Activated T-helper 2 cell treated with anti-CD3 and anti-CD28 coated beads, Interferon-gamma antibody, Interleukin-2, Interleukin-4, amounts not matched to agents 10 μg/mL and 5 μg/mL and 100 μg/mL, durations not matched to agents 14 hours and 24 hours and 36 hours (primary cell): Measurements from ENCODE around the gene QPRT. TPM values are rescaled to one million over a fixed set of nuclear protein-coding genes. Genes with fewer than 3 reads are reported as not detected.
"Not testable (repeated sequence)": the region's sequence is repeated elsewhere in the genome, so short reads cannot be mapped to it uniquely, and the experiment has no call there.

ENCODE experiments used
- DNase-seq: peaks from one replicate; pipeline ENCODE4 v3.0.0; 2021; ENCODE audit warnings: low spot score
- H3K27ac Mint-ChIP-seq: one replicate; pipeline ENCODE4 v1.8.0; 2021; ENCODE audit warnings: mixed read lengths
- H3K27me3 Mint-ChIP-seq: one replicate; pipeline ENCODE4 v1.8.0; 2021; ENCODE audit warnings: low read depth, mixed read lengths
- H3K36me3 Mint-ChIP-seq: one replicate; pipeline ENCODE4 v1.8.0; 2021; ENCODE audit warnings: low read depth, mixed read lengths
- H3K4me1 Mint-ChIP-seq: one replicate; pipeline ENCODE4 v1.8.0; 2021; ENCODE audit warnings: low read depth, mixed read lengths
- H3K4me3 Mint-ChIP-seq: one replicate; pipeline ENCODE4 v1.8.0; 2021; ENCODE audit warnings: low read depth, mild to moderate bottlenecking, moderate library complexity, mixed read lengths
- H3K9me3 Mint-ChIP-seq: one replicate; pipeline ENCODE4 v1.8.0; 2021; ENCODE audit warnings: mixed read lengths
- intact Hi-C: fragments of 100-400 bp; cut with micrococcal nuclease; formaldehyde crosslinking; loops from one replicate; pipeline ENCODE4 v1.15.1; 2023
- total RNA-seq: library from RNA; stranded (reverse); gene quantifications from 2 replicates; pipeline ENCODE4 v1.2.3, GENCODE V29; 2022

QPRT gene
- total RNA-seq, 1 donor from 2014 or later = 24.1 TPM

DNA sequence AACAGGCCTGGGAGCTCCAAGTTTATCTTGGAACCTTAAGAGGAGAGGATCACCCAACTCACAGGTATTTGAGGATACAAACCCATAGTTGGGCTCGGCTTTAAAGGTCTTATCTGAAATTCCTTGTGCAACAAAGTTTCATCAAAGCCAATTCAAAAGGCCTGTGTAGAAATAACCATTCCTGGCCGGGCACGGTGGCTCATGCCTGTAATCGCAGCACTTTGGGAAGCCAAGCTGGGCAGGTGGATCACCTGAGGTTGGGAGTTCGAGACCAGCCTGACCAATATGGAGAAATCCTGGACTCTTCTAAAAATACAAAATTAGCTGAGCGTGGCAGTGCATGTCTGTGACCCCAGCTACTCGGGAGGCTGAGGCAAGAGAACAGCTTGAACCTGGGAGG, 38.1 kb downstream of the QPRT start:
- H3K27me3 Mint-ChIP-seq = peaks cover 10% of the 10 kb centered on the region
- H3K36me3 Mint-ChIP-seq = no peaks in the 10 kb centered on the region
- no peaks in the 10 kb centered on the region for H3K9me3 Mint-ChIP-seq
- no peak overlapping the region for H3K4me3 Mint-ChIP-seq
- H3K27ac Mint-ChIP-seq = no peak overlapping the region
- peaks cover 6% of the 10 kb centered on the region for H3K4me1 Mint-ChIP-seq
- intact Hi-C loops = no loop called here
- no peak for DNase-seq

DNA sequence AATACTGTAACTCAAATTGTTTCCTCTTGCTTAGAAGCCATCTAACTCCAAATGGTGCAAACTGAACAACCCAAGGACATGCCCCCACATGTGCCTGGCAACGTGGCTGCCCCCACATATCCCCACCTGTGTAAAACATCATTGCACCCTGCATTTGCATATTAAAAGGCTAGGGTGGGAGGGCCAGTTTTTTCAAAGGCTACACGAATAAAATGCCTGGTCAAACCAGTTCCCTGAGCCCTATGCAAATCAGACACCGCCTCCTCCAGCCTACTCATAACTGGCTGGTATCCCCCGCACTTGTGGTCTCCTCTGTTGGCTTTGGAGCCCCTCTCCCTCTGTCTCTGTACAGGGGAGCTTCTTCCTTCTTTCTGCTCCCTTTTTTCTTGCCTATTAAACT, 40.1 kb downstream of the QPRT start:
- H3K4me1 Mint-ChIP-seq = peaks cover 6% of the 10 kb centered on the region
- H3K9me3 Mint-ChIP-seq = no peaks in the 10 kb centered on the region
- no peaks in the 10 kb centered on the region for H3K36me3 Mint-ChIP-seq
- DNase-seq = no peak
- peaks cover 10% of the 10 kb centered on the region for H3K27me3 Mint-ChIP-seq
- H3K27ac Mint-ChIP-seq = no peak overlapping the region
- intact Hi-C loops = no loop called here
- no peak overlapping the region for H3K4me3 Mint-ChIP-seq

DNA sequence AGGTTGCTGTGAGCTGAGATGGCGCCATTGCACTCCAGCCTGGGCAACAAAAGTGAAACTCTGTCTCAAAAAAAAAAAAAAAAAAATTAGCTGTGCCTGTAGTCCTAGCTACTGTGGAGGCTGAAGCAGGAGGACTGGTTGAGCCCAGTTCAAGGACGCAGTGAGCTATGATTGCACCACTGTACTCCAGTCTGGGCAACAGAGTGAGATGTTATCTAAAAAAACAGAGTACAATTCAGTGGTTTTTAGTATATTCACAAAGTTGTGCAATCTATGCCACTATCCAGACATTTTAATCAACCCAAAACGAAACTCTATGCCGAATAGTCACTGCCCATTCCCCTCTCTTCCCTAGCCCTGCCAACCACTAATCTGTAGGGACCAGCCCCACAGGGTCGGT, 41.7 kb downstream of the QPRT start:
- Mint-ChIP-seq H3K9me3 (no peaks in the 10 kb centered on the region), H3K27me3 (no peaks in the 10 kb centered on the region), H3K27ac (no peak overlapping the region), H3K36me3 (no peaks in the 10 kb centered on the region), H3K4me1 (peaks cover 8% of the 10 kb centered on the region), H3K4me3 (no peak overlapping the region)
- DNase-seq = no peak
- intact Hi-C loops = no loop called here

DNA sequence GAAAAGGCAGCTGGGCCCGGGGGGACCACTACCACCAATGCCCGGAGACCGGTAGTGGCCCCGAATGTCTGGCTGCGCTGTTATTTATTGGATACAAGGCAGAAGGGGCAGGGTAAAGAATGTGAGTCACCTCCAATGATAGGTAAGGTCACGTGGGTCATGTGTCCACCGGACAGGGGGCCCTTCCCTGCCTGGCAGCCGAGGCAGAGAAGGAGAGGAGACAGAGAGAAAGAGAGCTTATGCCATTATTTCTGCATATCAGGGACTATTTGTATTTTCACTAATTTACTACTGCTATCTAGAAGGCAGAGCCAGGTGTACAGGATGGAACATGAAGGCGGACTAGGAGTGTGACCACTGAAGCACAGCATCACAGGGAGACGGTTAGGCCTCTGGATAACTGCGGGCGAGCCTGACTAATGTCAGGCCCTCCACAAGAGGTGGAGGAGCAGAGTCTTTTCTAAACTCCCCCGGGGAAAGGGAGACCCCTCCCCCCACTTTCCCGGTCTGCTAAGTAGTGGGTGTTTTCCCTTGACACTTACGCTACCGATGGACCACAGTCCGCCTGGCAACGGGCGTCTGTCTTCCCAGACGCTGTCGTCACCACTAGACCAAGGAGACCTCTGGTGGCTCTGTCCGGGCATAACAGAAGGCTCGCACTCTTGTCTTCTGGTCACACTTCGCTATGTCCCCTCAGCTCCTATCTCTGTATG, 42.3 kb downstream of the QPRT start:
- intact Hi-C loops, DNase-seq, H3K4me3 Mint-ChIP-seq: not testable (repeated sequence)

DNA sequence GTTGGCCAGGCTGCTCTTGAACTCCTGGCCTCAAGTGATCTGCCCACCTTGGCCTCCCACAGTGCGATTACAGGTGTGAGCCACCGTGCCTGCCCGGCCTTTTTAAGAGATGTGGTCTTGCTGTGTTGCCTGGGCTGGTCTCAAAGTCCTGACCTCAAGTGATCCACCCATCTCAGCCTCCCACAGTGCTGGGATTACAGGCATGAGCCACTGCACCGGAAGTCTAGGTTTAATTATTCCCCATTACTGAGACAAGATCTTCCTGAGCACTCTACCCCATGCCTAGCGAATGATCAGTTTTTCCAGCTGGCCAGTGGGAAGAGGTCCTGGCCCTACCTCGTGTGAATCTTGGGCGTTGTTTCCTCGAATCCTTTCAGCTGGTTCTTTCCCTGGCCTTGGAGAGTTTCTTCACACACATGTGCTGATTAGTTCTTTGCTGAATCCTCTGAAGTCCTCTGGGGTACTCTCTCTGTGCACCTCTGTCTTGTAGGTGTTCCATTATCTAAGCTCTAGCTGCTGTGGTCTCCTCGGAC, 47.9 kb downstream of the QPRT start:
- Mint-ChIP-seq H3K27me3 (peaks cover 11% of the 10 kb centered on the region), H3K36me3 (no peaks in the 10 kb centered on the region), H3K27ac (no peak overlapping the region), H3K9me3 (no peaks in the 10 kb centered on the region), H3K4me3 (no peak overlapping the region), H3K4me1 (peaks cover 15% of the 10 kb centered on the region)
- intact Hi-C loops = no loop called here
- no peak for DNase-seq

More for the DNA sequence above, 42.3 kb downstream of the QPRT start:
- H3K27ac Mint-ChIP-seq, H3K36me3 Mint-ChIP-seq, H3K4me1 Mint-ChIP-seq, H3K27me3 Mint-ChIP-seq, H3K9me3 Mint-ChIP-seq: not testable (repeated sequence)

DNA sequence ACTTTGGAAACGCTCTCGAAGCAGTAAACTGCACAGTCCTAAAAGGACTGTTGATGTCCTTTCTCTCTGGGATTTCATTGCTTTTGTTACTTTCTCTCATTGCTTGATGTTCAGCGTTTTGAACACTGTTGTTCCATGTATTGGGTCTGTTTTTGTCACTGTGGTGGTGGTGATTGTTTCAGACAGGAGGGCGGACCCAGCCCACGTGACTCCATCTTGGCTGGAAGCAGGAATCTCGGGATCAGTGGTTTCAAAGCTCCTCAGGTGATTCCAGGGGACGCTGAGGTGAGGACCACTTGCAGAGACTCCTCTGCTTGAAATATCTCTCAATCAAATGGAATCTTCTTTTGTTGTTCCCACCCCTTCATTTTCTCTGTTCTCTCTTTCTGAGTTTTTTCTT, 48.5 kb downstream of the QPRT start:
- Mint-ChIP-seq H3K27me3 (peaks cover 11% of the 10 kb centered on the region), H3K9me3 (peaks cover 3% of the 10 kb centered on the region), H3K36me3 (peaks cover 3% of the 10 kb centered on the region), H3K4me3 (no peak overlapping the region), H3K4me1 (peaks cover 19% of the 10 kb centered on the region), H3K27ac (no peak overlapping the region)
- intact Hi-C loops = no loop called here
- DNase-seq = no peak

DNA sequence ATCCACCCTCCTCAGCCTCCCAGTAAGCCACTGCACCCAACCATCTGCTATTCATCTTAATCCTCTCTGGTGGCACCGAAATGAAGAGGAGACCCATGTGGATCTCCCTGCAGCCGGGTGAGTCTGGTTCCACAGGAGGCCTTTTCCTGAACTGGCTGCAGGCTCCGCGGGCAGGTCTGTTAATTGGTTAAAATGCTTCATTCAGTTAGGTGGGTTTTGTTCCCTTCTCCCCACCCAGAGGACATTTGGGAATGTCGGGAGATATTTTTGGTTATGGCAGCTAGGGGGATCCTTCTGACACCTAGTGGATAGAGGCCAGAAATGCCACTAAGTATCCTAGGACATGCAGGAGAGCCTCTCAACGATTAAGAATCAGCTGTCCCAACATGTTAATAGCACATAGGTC, 50.1 kb downstream of the QPRT start:
- H3K4me3 Mint-ChIP-seq = no peak overlapping the region
- intact Hi-C loops = no loop called here
- H3K27ac Mint-ChIP-seq = no peak overlapping the region
- peaks cover 11% of the 10 kb centered on the region for H3K27me3 Mint-ChIP-seq
- H3K9me3 Mint-ChIP-seq = peaks cover 7% of the 10 kb centered on the region
- DNase-seq = no peak
- peaks cover 22% of the 10 kb centered on the region for H3K4me1 Mint-ChIP-seq
- H3K36me3 Mint-ChIP-seq = peaks cover 4% of the 10 kb centered on the region

DNA sequence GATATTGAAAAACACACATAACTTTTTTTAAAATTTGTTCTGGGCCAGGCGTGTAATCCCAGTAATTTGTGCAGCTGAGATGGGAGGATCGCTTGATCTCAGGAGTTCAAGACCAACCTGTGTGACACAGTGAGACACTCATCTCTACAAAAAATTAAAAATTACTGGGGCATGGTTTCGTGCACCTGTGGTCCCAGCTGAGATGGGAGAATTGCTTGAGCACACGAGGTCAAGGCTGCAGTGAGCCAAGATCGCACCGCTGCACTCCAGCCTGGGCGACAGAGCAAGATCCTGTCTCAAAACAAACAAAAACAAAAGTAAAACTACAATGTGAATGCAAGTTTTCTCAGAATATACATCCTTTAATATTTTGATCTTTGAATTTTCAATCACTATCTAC, 51.7 kb downstream of the QPRT start:
- DNase-seq = no peak
- H3K9me3 Mint-ChIP-seq = peaks cover 7% of the 10 kb centered on the region
- H3K4me1 Mint-ChIP-seq = peaks cover 25% of the 10 kb centered on the region
- peak overlapping the region; percentile 20 for H3K27ac Mint-ChIP-seq
- intact Hi-C loops = no loop called here
- H3K4me3 Mint-ChIP-seq = no peak overlapping the region
- H3K36me3 Mint-ChIP-seq = peaks cover 5% of the 10 kb centered on the region
- H3K27me3 Mint-ChIP-seq = peaks cover 11% of the 10 kb centered on the region

DNA sequence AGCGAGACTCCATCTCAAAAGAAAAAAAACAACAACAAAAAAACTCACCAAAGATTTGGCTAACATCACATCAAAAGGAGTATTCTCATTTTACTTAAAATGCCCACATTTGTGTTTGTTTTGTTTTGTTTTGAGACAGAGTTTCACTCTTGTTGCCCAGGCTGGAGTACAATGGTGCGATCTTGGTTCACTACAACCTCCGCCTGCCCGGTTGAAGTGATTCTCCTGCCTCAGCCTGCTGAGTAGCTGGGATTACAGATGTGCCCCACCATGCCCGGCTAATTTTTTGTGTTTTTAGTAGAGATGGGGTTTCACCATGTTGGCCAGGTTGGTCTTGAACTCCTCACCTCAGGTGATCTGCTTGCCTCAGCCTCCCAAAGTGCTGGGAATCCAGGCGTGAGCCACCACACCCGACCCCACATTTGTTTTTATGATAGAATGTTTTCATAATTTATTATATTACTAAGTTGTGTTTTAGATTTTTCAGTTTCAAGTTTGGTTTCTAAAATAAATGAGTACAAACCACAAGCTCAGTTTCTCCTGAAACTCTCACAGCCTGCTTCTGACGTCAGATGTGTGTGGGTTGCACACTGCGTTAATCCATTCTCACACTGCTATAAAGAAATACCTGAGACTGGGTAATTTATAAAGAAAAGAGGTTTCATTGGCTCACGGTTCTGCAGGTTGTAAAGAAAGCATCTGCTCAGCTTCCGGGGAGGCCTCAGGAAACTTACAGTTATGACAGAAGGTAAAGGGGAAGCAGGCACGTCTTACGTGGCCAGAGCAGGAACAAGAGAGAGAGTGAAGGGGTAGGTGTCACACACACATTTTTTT, 53.0 kb downstream of the QPRT start:
- peaks cover 11% of the 10 kb centered on the region for H3K27me3 Mint-ChIP-seq
- not testable (repeated sequence) for H3K9me3 Mint-ChIP-seq, H3K36me3 Mint-ChIP-seq
- peak overlapping the region; percentile 99 for H3K27ac Mint-ChIP-seq
- DNase-seq = peak; percentile 48
- H3K4me1 Mint-ChIP-seq = peaks cover 37% of the 10 kb centered on the region
- peak overlapping the region; percentile 71 for H3K4me3 Mint-ChIP-seq
- intact Hi-C loops = loop anchor here (1.0 to 2.0 kb wide), 3 partner anchors 14 to 58 kb away; partner anchors contain the start of gene KIF22

DNA sequence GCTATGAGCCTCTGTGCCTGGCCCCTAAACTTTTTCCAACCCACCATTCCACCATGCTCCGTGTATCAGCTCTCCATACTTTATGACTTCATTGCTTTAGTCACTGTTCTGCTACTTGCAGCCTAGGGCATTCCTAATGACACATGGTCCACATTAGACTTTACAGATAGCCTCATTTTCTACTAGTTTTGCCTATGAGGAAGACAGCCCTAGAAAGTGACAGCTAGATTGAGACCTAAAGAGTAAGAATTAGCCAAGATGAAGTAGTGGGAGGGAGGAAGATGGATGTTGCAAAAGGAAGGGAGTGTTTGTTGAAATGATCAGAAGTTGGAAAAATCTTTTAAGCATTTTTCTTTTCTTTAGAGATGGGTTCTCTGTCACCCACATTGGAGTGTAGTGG, 55.8 kb downstream of the QPRT start:
- H3K4me3 Mint-ChIP-seq = no peak overlapping the region
- intact Hi-C loops = no loop called here
- no peak overlapping the region for H3K27ac Mint-ChIP-seq
- H3K9me3 Mint-ChIP-seq = peaks cover 7% of the 10 kb centered on the region
- no peaks in the 10 kb centered on the region for H3K27me3 Mint-ChIP-seq
- peaks cover 54% of the 10 kb centered on the region for H3K4me1 Mint-ChIP-seq
- H3K36me3 Mint-ChIP-seq = peaks cover 14% of the 10 kb centered on the region
- no peak for DNase-seq

DNA sequence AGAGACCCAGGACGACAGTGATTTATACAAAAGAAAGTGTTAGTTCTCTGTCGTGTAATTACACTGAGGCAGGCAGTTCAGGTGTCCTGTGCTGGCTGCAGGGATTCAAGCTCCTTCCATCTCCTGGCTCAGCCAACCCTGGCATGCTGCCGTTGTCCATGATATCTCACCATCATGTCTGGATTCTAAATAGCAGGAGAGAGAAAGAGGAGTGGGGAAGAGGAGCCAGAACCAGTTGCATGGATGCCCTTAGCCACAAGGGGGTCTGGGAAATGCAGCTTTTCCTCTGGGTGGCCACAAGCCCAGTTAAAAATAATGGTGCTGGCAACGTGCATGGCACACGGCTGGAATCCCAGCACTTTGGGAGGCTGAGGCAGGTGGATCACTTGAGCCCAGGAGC, 57.1 kb downstream of the QPRT start:
- no peak overlapping the region for H3K4me3 Mint-ChIP-seq
- H3K27ac Mint-ChIP-seq = no peak overlapping the region

DNA sequence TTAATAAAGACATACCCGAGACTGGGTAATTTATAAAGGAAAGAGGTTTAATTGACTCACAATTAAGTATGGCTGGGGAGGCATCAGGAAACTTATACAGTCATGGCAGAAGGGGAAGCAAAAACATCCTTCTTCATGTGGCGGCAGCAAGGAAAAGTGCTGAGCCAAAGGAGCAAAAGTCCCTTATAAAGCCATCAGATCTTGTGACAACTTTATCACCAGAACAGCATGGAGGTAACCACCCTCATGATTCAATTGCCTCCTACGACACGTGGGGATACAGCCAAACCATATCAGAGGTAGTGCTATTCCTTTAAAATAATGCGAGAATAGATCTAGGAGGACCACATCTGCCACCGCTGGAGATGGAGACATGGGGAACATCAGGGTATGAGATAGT, 57.8 kb downstream of the QPRT start:
- Mint-ChIP-seq H3K4me3 (no peak overlapping the region), H3K36me3 (peaks cover 29% of the 10 kb centered on the region), H3K27ac (no peak overlapping the region), H3K9me3 (peaks cover 7% of the 10 kb centered on the region), H3K27me3 (no peaks in the 10 kb centered on the region), H3K4me1 (peaks cover 65% of the 10 kb centered on the region)
- intact Hi-C loops = no loop called here
- no peak for DNase-seq

More for the DNA sequence above, 57.1 kb downstream of the QPRT start:
- intact Hi-C loops = no loop called here
- Mint-ChIP-seq H3K27me3 (no peaks in the 10 kb centered on the region), H3K36me3 (peaks cover 24% of the 10 kb centered on the region), H3K9me3 (peaks cover 7% of the 10 kb centered on the region), H3K4me1 (peaks cover 61% of the 10 kb centered on the region)
- DNase-seq = no peak

DNA sequence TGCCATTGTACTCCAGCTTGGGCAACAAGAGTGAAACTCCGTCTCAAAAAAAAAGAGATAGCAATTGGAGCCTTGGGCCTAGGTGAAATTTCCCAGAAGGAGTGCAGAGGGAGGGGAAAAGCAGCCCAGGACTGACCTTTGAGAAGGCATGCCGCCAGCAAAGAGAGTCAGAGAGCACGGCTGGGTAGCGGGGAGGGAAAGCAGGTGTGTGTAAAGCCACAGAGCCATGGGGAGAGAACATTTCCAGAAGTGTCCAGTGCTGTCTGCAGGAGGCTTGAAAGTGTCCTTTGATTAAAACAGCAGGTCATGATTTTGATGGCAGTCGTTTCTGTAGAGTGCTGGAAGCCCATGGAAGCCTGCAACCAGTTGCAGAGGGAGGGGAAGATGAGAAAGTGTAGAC, 58.7 kb downstream of the QPRT start:
- H3K9me3 Mint-ChIP-seq = peaks cover 3% of the 10 kb centered on the region
- peaks cover 60% of the 10 kb centered on the region for H3K4me1 Mint-ChIP-seq
- DNase-seq = no peak
- peaks cover 35% of the 10 kb centered on the region for H3K36me3 Mint-ChIP-seq
- H3K4me3 Mint-ChIP-seq = no peak overlapping the region
- H3K27me3 Mint-ChIP-seq = no peaks in the 10 kb centered on the region
- H3K27ac Mint-ChIP-seq = peak overlapping the region; percentile 70
- intact Hi-C loops = loop anchor here (1.0 kb wide), 1 partner anchor 9 kb away; no protein-coding TSS in a partner anchor
